ENCODE measurements around the gene FLT1.

DNA sequence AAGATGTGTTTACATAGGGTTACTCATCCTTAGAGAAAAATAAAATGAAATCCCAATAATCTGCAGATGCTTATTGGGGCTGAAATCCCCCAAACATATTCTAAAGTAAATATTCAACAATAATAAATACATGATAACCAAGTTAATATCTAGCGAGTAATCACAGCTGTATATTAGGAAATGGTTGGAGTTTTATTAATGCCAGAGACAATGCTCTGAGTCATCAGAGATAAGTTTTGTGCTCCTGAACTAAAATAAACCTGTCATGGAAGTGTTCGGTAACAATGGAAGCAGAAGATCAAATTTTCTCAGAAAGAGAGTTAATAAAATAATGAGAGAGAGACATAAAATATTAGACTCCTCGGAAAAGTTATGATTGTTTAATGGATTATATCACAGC is 31.4 kb downstream of the FLT1 start:
- no peak for TF ChIP-seq POLR2A (IDR thresholded peaks at IDR 0.05; ENCODE audit: low read depth)
- TF ChIP-seq, protein P1, sequence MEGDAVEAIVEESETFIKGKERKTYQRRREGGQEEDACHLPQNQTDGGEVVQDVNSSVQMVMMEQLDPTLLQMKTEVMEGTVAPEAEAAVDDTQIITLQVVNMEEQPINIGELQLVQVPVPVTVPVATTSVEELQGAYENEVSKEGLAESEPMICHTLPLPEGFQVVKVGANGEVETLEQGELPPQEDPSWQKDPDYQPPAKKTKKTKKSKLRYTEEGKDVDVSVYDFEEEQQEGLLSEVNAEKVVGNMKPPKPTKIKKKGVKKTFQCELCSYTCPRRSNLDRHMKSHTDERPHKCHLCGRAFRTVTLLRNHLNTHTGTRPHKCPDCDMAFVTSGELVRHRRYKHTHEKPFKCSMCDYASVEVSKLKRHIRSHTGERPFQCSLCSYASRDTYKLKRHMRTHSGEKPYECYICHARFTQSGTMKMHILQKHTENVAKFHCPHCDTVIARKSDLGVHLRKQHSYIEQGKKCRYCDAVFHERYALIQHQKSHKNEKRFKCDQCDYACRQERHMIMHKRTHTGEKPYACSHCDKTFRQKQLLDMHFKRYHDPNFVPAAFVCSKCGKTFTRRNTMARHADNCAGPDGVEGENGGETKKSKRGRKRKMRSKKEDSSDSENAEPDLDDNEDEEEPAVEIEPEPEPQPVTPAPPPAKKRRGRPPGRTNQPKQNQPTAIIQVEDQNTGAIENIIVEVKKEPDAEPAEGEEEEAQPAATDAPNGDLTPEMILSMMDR (IDR thresholded peaks at IDR 0.05): no peak
- TF ChIP-seq EP300 (IDR thresholded peaks at IDR 0.05): no peak
- no peak for TF ChIP-seq POLR2AphosphoS5 (IDR thresholded peaks at IDR 0.05)

All from esophagus muscularis mucosa (tissue), 4 donors.